HG03460 (cell line): Measurements from ENCODE around the gene CCDC57.

Source experiments
- ATAC-seq: cut with Tn5 transposase; IDR thresholded peaks from one replicate; pipeline ENCODE4 v1.9.1; 2021; ENCODE audit not compliant: unreplicated experiment

Gene CCDC57

GRCh38 chr17:82129095-82129494, 83.5 kb downstream of the CCDC57 start:
- ATAC-seq = no peak

GRCh38 chr17:82128287-82128686, 84.4 kb downstream of the CCDC57 start:
- ATAC-seq = no peak

GRCh38 chr17:82127704-82128103, 84.9 kb downstream of the CCDC57 start:
- no peak for ATAC-seq

GRCh38 chr17:82127315-82127595, 85.4 kb downstream of the CCDC57 start:
- ATAC-seq = no peak

- no peak for ATAC-seq
Measured at GRCh38 chr17:82126556-82127314, 85.9 kb downstream of the CCDC57 start.

GRCh38 chr17:82124101-82124500, 88.5 kb downstream of the CCDC57 start:
- no peak for ATAC-seq

- ATAC-seq = no peak
Measured at GRCh38 chr17:82121660-82122629, 90.7 kb downstream of the CCDC57 start.

GRCh38 chr17:82121246-82121645, 91.4 kb downstream of the CCDC57 start:
- no peak for ATAC-seq

GRCh38 chr17:82120148-82120547, 92.5 kb downstream of the CCDC57 start:
- no peak for ATAC-seq

- ATAC-seq = no peak
Measured at GRCh38 chr17:82118815-82119380, 93.7 kb downstream of the CCDC57 start.

GRCh38 chr17:82118168-82118814, 94.4 kb downstream of the CCDC57 start:
- no peak for ATAC-seq

GRCh38 chr17:82117139-82118090, 95.2 kb downstream of the CCDC57 start:
- ATAC-seq = no peak

- ATAC-seq = no peak
Measured at GRCh38 chr17:82116246-82116645, 96.4 kb downstream of the CCDC57 start.

- ATAC-seq = no peak
Measured at GRCh38 chr17:82114872-82115271, 97.8 kb downstream of the CCDC57 start.

- no peak for ATAC-seq
Measured at GRCh38 chr17:82114447-82114846, 98.2 kb downstream of the CCDC57 start.

GRCh38 chr17:82113941-82114340, 98.7 kb downstream of the CCDC57 start:
- no peak for ATAC-seq

GRCh38 chr17:82113422-82113821, 99.2 kb downstream of the CCDC57 start:
- no peak for ATAC-seq

GRCh38 chr17:82112914-82113311, 99.7 kb downstream of the CCDC57 start:
- no peak for ATAC-seq

GRCh38 chr17:82112181-82112913, 100.3 kb downstream of the CCDC57 start:
- no peak for ATAC-seq

GRCh38 chr17:82110298-82110697, 102.3 kb downstream of the CCDC57 start:
- ATAC-seq = no peak
